Dermis blood vessel endothelial cell (primary cell): ENCODE results near the gene PAXX. TPM values are rescaled to one million over a fixed set of nuclear protein-coding genes. Genes with fewer than 3 reads are reported as not detected.
"Not testable (repeated sequence)": the region's sequence is repeated elsewhere in the genome, so short reads cannot be mapped to it uniquely, and the experiment has no call there.

ENCODE experiments used
- DNase-seq: peaks from one replicate; pipeline ENCODE4 v3.0.0; 2010
- total RNA-seq: library from RNA; depleted of rRNA; stranded (reverse); fragments of >200 nt; gene quantifications from 2 replicates; pipeline ENCODE4 v1.2.3, GENCODE V29; 2014

PAXX gene
- total RNA-seq, 1 donor from 2014 or later, result 17.9 TPM

- DNase-seq, result no peak
Measured at GRCh38 chr9:136983167-136983566, 9.1 kb upstream of the PAXX start.

DNA sequence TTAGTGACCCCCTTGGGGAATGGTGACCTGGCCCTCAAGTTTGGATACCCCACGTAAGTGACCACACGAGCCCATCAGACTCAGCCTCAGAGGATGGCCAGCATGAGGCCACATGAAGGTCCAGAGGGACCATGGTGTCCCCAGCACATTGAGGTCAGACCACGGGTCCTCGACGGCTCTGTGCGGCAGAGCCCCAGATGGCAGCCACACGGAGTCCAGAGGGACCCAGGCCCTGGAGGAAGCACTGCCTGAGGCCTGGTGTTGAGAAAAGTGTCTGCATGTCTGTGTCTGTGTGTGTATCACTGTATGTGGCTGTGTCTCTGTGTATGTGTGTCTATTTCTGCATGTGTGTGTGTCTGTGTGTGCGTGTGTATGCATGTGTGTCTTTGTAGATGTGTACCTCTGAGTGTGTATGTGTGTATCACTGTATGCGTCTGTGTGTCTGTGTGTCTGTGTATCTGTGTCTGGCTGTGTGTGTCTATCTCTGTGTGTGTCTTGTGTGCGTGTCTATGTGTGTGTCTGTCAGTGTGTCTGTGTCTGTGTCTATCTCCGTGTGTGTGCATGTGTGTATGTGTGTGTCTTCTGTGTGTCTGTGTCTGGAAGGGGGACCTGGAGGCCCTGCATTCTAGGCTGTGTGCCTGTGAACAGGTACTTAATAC is 8.4 kb upstream of the PAXX start:
- no peak for DNase-seq

GRCh38 chr9:136984464-136985026 is 7.7 kb upstream of the PAXX start:
- no peak for DNase-seq

- DNase-seq, result no peak
Measured at GRCh38 chr9:136985027-136985602, 7.1 kb upstream of the PAXX start.

DNA sequence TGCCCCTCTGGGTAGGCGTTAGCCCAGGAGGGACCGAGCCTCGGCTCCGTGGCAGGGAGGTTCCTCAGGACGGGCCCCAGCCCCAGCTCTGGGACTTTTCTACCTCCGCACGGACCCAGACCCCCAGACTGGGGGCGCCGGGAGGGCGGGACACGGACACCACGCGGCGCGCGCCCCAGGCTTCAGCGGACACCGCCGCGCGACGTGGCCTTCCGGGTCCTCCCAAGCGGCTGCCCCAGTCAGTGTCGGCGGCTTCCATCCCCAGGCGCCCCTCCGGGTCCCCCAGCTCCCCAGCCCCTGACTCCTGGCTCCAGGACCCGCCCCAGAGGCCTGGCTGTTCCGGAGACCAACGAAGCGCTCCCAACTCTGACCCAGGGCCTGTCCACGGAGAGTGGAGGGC is 6.4 kb upstream of the PAXX start:
- no peak for DNase-seq

DNA sequence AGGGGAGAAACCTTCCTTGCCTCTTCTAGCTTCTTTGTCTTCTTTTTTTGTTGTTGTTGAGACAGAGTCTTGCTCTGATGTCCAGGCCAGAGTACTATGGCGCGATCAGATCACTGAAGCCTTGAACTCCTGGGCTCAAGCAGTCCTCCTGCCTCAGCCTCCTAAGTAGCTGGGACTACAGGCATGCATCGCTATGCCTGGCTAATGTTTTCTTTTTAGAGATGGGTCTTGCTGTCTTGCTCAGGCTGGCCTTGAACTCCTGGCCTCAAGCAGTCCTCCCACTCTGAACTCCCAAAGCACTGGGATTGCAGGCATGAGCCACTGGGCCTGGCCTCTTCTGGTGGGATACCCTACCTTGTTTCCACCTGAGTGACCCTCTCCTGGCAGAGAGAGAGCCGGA is 3.4 kb upstream of the PAXX start:
- no peak for DNase-seq

DNA sequence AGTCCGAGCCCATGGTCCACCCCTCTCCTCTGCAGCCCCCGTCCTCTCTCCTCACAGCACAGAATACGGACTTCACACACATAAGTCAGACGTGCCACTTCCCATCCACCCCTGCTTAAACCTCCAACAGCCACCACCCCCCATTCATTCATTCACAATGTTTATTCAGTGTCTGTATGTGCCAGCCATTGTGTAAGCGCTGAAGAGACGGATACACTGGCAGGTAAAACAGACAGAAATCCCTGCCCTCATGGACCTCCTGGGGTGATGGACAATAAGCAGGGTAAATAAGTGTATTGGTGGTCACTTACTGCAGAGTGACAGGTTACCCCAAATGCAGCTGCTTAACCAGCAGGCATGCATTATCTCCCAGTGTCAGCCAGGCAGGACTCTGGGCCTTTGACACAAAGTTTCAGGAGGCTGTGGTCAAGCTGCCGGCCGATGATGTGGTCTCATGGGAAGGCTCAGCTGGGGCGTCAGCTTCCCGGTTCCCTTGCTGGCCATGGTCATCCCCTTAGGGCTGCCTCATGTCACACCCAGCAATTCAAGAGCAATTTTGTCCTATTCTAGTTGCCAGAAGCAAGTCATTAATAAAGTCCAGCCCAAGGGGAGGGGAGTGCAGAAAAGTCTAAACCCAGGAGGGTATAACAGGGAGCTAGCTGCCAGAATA is 1.8 kb upstream of the PAXX start:
- DNase-seq, result no peak

GRCh38 chr9:136992819-136993369 is 672 bp downstream of the PAXX start:
- DNase-seq, result no peak

GRCh38 chr9:136994180-136994887 is 2.1 kb downstream of the PAXX start:
- no peak for DNase-seq

GRCh38 chr9:136994888-136995230 is 2.6 kb downstream of the PAXX start:
- DNase-seq, result peak; percentile 30

DNA sequence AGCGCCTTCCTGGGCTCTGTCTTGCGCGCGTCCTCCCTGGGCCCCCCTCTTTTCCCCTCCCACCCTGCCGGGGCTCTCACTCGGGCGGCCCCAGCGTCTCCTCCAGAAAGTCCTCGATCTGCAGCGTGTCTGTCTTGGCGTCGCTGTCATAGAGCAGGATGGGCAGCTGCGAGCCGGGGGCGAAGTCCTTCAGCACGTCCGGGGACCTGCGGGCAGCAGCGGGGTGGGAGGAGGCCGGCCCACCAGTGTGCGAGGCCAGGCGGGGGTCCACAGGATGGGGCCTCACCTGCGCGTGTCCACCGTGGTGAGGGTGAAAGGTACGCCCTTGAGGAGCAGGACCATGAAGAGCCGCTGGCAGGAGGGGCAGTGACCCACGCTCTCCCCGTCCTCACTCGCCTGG is 3.1 kb downstream of the PAXX start:
- DNase-seq, result no peak

DNA sequence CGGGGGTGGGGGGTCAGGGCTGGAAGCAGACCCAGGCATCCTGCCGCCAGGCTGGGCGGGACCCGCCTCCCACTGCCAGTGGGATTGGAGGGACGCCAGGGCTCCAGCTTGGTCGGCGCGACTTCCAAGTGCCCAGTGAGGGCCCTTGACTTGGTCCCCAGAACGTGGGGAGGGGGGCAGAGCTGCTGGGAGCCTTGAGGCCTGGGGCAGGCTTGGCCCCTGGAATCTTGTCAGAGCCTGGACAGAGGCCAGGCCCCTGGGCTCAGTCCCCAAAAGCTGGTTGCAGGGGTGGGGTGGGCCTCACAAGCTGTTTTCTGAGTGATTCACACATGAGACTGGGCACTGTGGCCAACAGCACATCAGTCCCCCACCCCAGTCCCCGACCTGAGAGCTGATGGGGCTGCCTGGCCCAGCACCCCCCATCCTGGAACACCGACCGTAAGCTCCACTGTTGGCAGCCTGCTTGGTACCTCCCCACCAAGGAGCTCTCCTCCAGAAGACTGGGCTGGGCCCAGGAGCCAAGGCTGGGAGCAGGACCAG is 3.6 kb downstream of the PAXX start:
- no peak for DNase-seq

- no peak for DNase-seq
Measured at GRCh38 chr9:136996361-136997292, 4.4 kb downstream of the PAXX start, which contains the start of gene CLIC3. Gene CLIC3, minus strand, starts transcription at chr9:136996568. Its CDS starts 25 bp downstream, at chr9:136996543.

GRCh38 chr9:136997371-136997770 is 5.1 kb downstream of the PAXX start:
- no peak for DNase-seq

DNA sequence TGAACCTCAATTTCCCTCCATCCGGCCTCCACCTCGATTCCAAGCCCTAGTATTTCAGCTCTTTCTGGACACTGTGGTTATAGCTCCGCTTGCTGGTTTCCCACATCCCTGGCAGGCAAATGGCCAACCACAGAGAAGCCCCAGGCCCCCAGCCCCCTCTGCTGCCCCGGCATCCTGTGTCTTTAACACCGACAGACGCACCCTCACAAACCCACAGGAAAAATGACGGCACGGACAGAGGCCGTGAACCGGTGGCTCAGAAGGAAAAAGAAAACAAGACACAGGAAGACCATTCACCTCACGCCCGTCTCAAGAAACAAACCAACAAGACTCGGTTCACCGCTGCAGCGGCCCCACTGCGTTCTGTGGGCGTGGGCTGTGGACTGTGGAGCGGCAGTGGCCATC is 5.6 kb downstream of the PAXX start:
- peak; percentile 64 for DNase-seq

GRCh38 chr9:137000177-137000930 is 8.1 kb downstream of the PAXX start:
- no peak for DNase-seq

GRCh38 chr9:137001857-137002645 is 9.8 kb downstream of the PAXX start:
- DNase-seq, result no peak

DNA sequence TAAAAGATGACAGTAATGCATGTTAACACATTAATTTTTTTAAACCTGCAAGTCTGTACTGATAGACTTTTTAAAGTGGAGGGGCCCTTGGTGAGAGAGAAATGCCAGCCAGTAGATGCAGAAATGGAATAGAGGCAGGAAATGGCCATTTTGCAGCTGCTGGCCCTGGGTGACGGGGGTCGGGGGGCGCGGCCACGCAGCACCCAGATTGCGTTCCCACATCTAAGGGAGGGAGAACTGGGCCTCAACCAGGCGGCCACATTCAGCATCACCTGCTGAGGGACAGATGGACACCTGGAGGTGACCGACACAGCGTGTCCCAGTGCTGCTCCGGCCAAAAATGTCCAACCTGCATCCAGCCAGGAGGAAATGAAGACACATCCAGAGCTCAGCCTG is 10.4 kb downstream of the PAXX start:
- DNase-seq, result no peak

GRCh38 chr9:137004285-137004684 is 12.1 kb downstream of the PAXX start:
- DNase-seq, result not testable (repeated sequence)
